ENCODE measurements around the gene FAM193B. TPM values are rescaled to one million over a fixed set of nuclear protein-coding genes. Genes with fewer than 3 reads are reported as not detected.
A peak's percentile ranks its signal among the peaks of the same experiment; 100 is the strongest.

Gene FAM193B
- total and polyA plus RNA-seq, 9 of the 15 experiments (the other 6 are each of a cell fraction or from before 2014, with no cell fraction given), result 4.4 to 76.4 (median 37.3) TPM

DNA sequence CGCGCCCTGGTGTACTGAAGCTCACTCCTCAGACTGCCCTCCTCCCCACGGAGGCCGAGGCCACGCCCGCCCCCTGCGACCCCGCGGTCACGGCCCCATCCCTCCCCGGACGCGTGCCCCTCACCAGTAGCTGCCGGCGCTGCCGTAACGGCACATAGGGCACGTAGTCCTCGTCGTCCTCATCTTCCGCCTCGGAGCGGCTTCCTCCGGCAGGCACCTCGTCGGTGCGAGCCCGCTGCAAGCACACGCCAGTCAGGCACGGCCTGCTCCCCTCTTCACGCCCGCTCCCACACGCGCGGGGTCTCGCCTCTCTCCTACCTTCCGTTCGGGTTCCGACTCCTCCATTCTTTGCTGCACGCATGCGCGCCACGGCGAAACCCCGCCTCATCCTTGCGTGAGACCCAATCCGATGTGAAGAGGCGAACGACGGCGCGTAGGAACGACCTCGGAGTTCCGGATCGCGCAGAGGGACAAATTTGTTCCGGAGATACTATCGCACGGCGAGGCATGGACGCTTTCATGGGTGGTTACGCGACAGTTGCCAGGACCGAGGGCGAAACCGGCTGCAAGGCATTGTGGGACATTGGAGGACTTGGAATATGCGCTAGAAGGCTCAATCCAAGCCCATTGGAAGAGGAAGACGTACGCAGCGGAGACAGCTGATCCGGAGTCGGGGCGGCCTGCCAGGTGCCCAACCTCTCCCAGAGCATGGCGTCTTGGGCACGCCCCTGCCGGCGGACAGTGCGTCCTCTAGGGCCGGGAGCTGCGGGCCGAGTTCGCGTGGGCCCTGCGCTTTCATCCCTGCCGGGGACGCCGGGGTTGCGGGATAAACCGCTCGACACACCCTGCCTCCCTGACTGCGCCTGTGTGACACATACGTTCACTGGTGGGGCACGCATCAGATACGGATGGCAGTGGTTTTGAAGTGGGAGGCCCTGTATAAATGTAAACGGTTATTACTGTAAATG lies 37.5 kb downstream of the FAM193B start, which contains the start of gene DDX41 (continued):
- TF ChIP-seq RBM15 (IDR thresholded peaks at IDR 0.05; ENCODE audit: insufficient read depth, low read length), result no peak
- TF ChIP-seq HDAC2 (IDR thresholded peaks at IDR 0.05), result peak; percentile 89
- TF ChIP-seq, protein P1, sequence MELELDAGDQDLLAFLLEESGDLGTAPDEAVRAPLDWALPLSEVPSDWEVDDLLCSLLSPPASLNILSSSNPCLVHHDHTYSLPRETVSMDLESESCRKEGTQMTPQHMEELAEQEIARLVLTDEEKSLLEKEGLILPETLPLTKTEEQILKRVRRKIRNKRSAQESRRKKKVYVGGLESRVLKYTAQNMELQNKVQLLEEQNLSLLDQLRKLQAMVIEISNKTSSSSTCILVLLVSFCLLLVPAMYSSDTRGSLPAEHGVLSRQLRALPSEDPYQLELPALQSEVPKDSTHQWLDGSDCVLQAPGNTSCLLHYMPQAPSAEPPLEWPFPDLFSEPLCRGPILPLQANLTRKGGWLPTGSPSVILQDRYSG (tag; conservative IDR thresholded peaks at IDR 0.05; ENCODE audit: low read depth), result no peak
- peak; percentile 72 for TF ChIP-seq NEUROD1 (IDR thresholded peaks at IDR 0.05; ENCODE audit: borderline replicate concordance, low read depth, low read length, partially characterized antibody)
- no peak for TF ChIP-seq JUNB (CRISPR knock-in tag; conservative IDR thresholded peaks at IDR 0.05)
- TF ChIP-seq TAF7 (tag; IDR thresholded peaks at IDR 0.05), result peak; percentile 58; the same call in 1 of the 2 replicates
- TF ChIP-seq ZZZ3 (IDR thresholded peaks at IDR 0.05), result peak; percentile 37; the same call in 1 of the 2 replicates
- TF ChIP-seq SIX5 (IDR thresholded peaks at IDR 0.05; ENCODE audit: borderline replicate concordance in 1 of 2, insufficient read depth in 1 of 2, low read depth in 1 of 2, low read length in 2 of 2), result no peak; a peak in 1 of 4 replicates
- TF ChIP-seq KHSRP (IDR thresholded peaks at IDR 0.05), result no peak
- peak; percentile 56; the same call in 1 of the 2 replicates for TF ChIP-seq FOXM1 (IDR thresholded peaks at IDR 0.05; ENCODE audit: low read depth)
- TF ChIP-seq FOXM1 (CRISPR knock-in tag; IDR thresholded peaks at IDR 0.05; ENCODE audit: low read depth), result peak; percentile 45; the same call in 1 of the 2 replicates
- TF ChIP-seq ZC3H8 (IDR thresholded peaks at IDR 0.05), result no peak
- TF ChIP-seq ZNF830 (CRISPR knock-in tag; IDR thresholded peaks at IDR 0.05), result peak; percentile 74; the same call in 1 of the 2 replicates
- 0 out of 2 replicates have a peak, but pooled peaks have one; percentile 26 for TF ChIP-seq SMARCA4 (IDR thresholded peaks at IDR 0.05)
- TF ChIP-seq, protein P2, sequence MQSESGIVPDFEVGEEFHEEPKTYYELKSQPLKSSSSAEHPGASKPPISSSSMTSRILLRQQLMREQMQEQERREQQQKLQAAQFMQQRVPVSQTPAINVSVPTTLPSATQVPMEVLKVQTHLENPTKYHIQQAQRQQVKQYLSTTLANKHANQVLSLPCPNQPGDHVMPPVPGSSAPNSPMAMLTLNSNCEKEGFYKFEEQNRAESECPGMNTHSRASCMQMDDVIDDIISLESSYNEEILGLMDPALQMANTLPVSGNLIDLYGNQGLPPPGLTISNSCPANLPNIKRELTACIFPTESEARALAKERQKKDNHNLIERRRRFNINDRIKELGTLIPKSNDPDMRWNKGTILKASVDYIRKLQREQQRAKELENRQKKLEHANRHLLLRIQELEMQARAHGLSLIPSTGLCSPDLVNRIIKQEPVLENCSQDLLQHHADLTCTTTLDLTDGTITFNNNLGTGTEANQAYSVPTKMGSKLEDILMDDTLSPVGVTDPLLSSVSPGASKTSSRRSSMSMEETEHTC (IDR thresholded peaks at IDR 0.05), result no peak; the same call in 1 of the 2 replicates
- no peak for TF ChIP-seq ZNF785 (CRISPR knock-in tag; IDR thresholded peaks at IDR 0.05)
- TF ChIP-seq, protein P3, sequence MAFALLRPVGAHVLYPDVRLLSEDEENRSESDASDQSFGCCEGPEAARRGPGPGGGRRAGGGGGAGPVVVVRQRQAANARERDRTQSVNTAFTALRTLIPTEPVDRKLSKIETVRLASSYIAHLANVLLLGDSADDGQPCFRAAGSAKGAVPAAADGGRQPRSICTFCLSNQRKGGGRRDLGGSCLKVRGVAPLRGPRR (CRISPR knock-in tag; IDR thresholded peaks at IDR 0.05), result no peak
- TF ChIP-seq MYNN (IDR thresholded peaks at IDR 0.05), result peak; percentile 78; the same call in 1 of the 2 replicates
- no peak for TF ChIP-seq MYNN (CRISPR knock-in tag; IDR thresholded peaks at IDR 0.05)
- peak; percentile 91; the same call in 1 of the 2 replicates for TF ChIP-seq MYC (IDR thresholded peaks at IDR 0.05; ENCODE audit: low read depth, low read length)
- TF ChIP-seq MYC (CRISPR knock-in tag; IDR thresholded peaks at IDR 0.05; ENCODE audit: borderline replicate concordance, low read depth), result peak; percentile 68
- TF ChIP-seq, protein P4, sequence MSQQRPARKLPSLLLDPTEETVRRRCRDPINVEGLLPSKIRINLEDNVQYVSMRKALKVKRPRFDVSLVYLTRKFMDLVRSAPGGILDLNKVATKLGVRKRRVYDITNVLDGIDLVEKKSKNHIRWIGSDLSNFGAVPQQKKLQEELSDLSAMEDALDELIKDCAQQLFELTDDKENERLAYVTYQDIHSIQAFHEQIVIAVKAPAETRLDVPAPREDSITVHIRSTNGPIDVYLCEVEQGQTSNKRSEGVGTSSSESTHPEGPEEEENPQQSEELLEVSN (IDR thresholded peaks at IDR 0.05; ENCODE audit: borderline replicate concordance in 1 of 2, extremely low read depth in 1 of 2, insufficient read depth in 1 of 2, insufficient read length in 1 of 2, low read depth in 1 of 2, low read length in 1 of 2, poor library complexity in 1 of 2, severe bottlenecking in 1 of 2), result peak in 1 of 2 experiments; percentile 22
- TF ChIP-seq, protein P5, sequence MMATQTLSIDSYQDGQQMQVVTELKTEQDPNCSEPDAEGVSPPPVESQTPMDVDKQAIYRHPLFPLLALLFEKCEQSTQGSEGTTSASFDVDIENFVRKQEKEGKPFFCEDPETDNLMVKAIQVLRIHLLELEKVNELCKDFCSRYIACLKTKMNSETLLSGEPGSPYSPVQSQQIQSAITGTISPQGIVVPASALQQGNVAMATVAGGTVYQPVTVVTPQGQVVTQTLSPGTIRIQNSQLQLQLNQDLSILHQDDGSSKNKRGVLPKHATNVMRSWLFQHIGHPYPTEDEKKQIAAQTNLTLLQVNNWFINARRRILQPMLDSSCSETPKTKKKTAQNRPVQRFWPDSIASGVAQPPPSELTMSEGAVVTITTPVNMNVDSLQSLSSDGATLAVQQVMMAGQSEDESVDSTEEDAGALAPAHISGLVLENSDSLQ (IDR thresholded peaks at IDR 0.05), result peak; percentile 69
- no peak for TF ChIP-seq ZNF184 (CRISPR knock-in tag; IDR thresholded peaks at IDR 0.05)

Measured in K562 (cell line).